Activated CD4-positive, alpha-beta T cell treated with anti-CD3 and anti-CD28 coated beads, Interleukin-2, Interleukin-6, amounts not matched to agents 100 ng/mL and 50 ng/mL, durations not matched to agents 16 hours and 8 hours (primary cell): ENCODE results near the gene DMP1.
A peak's percentile ranks its signal among the peaks of the same experiment; 100 is the strongest.

Source experiments
- DNase-seq: peaks from one replicate; pipeline ENCODE4 v3.0.0-alpha.2; 2020

Gene DMP1, protein sequence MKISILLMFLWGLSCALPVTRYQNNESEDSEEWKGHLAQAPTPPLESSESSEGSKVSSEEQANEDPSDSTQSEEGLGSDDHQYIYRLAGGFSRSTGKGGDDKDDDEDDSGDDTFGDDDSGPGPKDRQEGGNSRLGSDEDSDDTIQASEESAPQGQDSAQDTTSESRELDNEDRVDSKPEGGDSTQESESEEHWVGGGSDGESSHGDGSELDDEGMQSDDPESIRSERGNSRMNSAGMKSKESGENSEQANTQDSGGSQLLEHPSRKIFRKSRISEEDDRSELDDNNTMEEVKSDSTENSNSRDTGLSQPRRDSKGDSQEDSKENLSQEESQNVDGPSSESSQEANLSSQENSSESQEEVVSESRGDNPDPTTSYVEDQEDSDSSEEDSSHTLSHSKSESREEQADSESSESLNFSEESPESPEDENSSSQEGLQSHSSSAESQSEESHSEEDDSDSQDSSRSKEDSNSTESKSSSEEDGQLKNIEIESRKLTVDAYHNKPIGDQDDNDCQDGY

DNA sequence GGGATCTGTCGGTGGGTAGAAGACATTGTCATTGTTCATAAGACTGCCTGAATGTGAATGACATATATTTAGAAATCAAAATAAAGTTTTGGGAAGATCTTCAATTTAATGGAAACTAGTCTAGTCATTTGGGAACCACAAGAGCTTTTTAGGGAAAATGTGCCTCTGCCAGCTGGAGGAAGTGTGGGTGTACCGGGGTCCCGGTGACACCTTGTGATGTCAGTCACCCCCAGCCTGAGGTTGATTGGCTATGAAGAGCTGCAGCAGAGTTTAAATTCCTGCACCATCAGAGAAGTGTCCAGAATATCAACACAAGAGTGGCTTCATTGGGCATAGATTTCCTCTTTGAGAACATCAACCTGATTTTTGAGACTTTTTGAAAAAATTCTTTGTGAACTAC, at the start of gene DMP1:
Gene DMP1 (plus strand): TSS at position 301 of the 400 bp plus-strand sequence. CDS start 6,213 bp downstream, outside the sequence.
- no peak for DNase-seq

DNA sequence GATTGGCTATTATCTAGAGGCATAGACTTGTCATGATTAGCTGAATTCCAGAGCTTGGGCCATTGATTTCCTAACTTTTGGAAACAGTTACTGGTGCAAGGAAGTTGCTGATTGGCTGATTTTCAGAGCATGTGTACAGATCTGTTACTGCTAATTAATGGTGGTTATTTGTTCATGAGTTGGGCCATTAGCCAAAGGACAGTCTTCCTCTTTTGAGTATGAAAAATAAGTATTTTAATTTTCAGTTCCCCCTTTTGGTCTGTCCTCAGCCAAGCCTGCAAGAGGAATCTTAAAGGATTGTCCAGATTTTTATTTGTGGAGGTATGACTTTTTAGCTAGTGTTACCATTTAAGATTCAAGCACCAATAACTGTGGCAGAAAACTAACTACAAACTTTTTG, 48.7 kb upstream of the DMP1 start:
- no peak for DNase-seq

DNA sequence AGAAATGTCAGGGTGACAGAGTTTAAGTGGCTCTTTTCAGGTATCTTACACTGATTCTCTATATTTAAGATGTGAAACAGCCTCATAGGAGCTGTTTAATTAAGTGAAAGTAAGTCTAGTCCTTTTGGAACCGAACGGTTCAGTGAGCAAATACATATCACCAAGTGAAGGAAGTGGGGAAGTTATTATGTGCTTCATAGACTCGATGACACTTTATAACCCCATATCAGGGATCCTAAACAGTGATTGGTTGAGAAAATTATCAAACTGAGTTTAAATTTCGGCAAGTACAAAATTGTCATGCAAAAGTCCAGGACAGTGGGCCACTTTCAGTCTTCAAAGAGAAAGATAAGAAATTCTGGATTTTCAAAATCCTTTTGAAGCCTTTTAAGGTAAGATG, 41.9 kb upstream of the DMP1 start, which contains the start of gene DSPP:
Gene DSPP (plus strand): TSS at position 301 of the 400 bp plus-strand sequence. CDS start 2,380 bp downstream, outside the sequence.
- DNase-seq, result no peak

DNA sequence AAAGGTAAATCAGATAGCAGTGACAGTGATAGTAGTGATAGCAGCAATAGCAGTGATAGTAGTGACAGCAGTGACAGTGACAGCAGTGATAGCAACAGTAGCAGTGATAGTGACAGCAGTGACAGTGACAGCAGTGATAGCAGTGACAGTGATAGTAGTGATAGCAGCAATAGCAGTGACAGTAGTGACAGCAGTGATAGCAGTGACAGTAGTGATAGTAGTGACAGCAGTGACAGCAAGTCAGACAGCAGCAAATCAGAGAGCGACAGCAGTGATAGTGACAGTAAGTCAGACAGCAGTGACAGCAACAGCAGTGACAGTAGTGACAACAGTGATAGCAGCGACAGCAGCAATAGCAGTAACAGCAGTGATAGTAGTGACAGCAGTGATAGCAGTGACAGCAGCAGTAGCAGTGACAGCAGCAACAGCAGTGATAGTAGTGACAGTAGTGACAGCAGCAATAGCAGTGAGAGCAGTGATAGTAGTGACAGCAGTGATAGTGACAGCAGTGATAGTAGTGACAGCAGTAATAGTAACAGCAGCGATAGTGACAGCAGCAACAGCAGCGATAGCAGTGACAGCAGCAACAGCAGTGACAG, 35.7 kb upstream of the DMP1 start:
- no peak for DNase-seq

DNA sequence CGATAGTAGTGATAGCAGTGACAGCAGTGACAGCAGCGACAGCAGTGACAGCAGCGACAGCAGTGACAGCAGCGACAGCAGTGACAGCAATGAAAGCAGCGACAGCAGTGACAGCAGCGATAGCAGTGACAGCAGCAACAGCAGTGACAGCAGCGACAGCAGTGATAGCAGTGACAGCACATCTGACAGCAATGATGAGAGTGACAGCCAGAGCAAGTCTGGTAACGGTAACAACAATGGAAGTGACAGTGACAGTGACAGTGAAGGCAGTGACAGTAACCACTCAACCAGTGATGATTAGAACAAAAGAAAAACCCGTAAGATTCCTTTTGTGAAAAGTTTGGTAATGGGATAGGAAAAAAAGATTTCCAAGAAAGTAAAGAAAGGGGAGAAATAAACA, 33.8 kb upstream of the DMP1 start:
- no peak for DNase-seq

DNA sequence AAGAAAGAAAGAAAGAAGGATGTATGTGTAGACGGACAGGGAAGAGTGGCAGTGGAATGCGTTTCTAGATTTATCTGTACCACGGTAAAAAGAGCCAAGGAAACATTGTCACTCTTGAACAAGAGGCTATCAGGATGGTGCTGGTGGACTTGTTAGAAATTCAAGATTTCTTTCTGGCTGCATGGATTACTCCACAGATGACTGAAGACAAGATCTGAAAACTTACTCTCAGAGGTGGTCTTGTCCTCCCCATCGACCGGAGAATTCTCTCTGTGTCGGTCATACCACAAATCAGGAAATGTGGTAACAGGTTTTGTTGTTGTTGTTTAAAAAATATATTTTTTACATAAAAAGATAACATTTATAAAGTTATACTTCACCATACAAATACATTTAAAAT, 30.0 kb upstream of the DMP1 start:
- no peak for DNase-seq

DNA sequence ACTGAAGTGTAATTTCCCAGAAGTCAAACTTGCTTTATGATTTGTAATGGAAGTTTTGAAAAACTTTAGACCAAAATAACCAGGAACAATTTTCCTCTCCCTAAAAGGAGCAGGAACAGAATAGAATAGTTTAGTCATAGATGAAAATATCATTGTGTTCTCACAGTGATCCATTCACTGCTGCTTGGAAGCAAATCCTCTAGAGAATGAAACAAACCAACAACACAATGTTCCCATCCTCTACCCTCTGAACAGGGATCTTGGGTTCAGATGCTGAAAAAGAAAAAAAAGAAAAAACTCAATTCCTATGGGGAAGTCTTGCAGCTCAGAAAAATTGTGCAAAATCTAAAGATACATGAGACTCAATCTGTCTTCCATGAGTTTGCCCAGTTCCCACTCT, 29.6 kb upstream of the DMP1 start:
- no peak for DNase-seq

DNA sequence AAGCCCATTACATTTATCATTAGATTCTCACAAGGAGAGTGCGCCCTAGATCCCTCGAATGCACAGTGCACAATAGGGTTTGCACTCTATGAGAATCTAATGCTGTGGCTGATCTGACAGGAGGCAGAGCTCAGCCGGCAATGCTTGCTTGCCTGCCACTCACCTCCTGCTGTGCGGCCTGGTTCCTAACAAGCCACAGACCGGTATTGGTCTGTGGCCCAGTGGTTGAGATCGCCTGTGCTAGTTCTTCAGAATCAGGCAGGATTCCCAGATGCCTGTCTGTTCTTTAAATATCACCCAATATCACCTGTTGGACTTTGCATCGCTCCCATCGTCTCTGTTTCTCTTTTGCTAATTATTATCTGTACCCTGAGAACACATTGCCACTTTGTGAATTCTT, 27.8 kb upstream of the DMP1 start:
- no peak for DNase-seq

DNA sequence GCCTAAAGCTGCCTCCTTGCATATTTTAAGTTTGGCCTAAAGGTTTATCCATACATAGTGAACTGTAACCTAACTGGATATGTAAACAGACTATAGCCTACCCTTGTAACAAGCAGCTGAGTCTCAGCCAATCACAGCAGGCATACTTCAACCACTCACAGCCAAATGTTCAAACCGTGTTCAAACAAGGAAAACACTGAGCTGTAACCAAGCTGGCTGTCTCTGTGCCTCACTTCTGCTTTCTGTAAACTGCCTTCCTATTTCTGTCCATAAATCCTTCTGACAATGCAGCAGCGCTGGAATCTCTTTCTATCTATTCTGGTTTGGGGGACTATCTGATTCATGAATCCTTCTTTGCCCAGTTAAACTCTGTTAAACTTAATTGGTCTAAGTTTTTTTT, 25.4 kb upstream of the DMP1 start:
- DNase-seq, result no peak

DNA sequence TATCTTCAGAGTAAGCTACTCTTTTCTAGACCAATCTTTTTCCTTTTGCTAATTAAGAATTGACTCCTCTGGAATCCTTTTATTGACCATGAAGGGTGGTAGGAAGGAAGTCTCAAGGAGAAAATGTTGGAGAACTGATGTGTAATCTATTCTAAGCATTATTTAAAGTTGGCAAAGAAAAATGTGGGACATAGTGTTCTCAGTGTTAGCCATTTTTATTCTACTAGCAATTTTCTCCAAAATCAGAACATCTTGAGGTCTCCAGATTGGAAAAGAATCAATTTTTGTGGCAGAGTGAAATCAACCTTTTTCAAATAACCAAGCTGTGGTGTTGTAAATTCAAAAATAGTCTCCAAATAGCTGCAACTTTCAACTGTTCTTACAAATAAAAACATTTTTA, 18.4 kb upstream of the DMP1 start:
- no peak for DNase-seq

DNA sequence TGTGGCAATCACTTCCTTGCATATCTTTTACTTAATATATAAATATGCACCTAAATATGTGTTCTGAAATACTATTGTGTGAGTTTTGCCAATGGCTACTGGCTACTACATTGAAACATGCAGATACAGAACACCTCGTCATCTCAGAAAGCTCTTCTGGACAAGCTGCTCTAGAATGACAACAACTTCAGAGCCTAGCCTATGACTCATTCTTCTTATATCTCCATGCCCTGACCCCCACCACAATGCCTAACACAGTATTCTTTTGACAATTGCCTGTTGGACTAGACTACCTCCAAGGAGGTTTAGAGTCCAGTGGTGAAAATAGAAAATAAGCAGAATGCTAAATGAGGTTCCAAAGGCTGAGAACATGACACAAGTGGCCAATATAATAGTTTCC, 17.6 kb upstream of the DMP1 start:
- DNase-seq, result no peak

DNA sequence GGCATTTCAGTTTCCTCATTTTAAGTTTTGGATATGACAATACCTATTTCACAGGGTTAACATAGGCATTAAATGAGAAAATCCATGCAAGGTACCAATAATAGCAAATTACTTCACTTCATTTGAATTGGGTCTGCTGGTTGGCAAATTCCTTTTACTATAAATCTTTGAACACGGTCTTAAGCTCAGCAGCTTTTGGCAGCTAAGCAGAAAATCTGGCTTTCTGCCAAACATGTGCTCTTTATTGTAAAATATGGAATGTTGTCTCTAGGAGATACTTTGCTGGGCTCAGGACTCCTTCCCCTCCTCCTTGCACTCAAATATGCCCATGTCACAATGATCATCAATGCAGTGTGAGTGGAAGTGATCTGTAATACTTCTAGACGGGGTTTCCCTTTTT, 16.8 kb upstream of the DMP1 start:
- no peak for DNase-seq

DNA sequence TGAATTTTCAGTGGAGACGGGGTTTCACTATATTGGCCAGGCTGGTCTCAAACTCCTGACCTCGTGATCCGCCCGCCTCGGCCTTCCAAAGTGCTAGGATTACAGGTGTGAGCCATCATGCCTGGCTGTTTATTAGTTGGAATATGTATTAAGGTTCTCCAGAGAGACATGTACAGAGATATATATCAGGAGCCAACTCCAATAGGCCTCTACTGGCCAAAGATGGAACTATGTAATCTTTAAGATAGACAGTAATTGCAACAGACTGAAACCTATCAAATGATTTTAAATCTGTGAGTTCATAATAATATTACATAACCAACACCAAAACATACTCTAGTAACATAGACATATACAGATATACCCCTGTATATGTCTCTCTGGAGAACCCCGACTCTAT, 5.8 kb upstream of the DMP1 start:
- DNase-seq, result no peak

DNA sequence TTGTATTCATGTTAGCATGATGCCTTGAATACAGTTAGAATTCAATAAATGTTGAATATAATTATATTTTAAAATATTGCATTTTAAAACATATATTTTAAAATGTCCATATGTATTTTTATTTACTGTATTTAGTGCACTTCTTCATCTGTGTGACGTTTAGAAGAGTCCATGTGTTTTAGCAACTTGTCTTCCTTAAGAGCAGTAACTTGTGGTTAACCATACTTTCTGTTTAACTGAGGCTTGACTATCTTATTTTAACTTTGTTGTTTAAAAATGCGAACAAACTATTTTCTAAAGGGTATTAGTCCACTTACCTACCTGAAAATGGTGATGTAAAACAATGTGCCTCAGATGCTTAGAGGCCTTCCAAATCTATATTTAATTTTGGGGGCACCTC, 858 bp downstream of the DMP1 start:
- no peak for DNase-seq

DNA sequence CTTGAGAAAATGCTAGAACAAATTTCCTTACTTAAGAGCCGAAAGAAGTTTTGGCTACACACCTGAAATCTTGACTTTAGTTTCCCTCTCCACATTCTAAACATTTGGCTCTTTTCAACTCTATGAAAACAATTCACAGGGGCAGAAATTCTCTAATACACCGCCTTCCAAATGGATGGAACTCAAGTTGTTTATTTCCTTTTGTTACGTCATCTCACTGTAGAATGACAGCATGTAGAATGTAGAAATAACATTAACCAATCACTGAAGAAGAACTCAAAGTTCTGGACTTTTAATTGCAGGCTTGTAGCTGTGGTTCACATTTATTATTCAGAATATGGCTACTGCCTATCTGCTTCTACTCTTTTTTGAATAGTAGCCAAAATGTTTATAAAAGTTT, 1.9 kb downstream of the DMP1 start:
- DNase-seq, result no peak

DNA sequence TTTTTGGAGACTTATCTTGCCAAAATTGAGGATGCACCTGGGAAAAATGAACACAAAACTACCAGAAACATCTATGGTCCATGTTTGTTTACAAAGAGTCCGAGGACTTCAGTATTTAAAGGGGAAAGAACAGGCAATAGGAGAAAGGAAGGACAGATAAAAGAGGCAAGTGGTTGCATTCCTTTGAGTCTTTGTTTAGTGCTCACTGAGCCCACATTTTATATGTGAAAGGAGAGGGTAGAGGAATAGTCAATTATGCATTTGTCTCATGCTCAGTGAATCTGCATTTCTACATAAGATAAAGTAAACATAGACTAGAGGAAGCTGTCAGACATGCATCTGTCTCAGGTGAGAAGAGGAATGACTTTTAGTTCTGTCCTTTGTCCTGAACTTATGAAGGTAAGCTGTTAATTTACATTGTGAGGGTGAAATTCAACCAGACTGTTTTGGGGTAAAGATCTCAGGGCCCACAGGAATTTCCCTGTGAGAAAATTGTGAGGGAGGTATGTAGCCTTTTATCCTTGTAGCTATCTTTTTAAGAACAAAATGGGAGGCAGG, 4.5 kb downstream of the DMP1 start:
- no peak for DNase-seq

DNA sequence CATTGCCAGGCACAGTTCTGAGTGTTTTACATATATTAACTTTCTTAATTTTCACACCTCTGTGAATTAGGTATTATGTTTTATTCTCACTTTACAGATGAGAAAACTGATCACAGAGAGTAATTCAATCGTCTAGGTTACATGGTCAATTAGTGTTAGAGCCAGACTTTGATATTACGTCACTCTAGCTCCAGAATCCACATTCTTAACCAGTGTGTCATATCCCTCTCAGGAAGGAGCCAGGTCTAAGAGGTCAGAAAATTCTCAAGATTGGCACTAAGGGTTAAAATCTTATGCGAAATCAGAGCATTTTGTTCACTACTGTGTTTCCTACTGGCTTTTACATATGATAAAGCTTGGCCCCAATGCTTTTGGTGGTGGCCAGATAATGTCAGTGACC, 7.4 kb downstream of the DMP1 start:
- no peak for DNase-seq

DNA sequence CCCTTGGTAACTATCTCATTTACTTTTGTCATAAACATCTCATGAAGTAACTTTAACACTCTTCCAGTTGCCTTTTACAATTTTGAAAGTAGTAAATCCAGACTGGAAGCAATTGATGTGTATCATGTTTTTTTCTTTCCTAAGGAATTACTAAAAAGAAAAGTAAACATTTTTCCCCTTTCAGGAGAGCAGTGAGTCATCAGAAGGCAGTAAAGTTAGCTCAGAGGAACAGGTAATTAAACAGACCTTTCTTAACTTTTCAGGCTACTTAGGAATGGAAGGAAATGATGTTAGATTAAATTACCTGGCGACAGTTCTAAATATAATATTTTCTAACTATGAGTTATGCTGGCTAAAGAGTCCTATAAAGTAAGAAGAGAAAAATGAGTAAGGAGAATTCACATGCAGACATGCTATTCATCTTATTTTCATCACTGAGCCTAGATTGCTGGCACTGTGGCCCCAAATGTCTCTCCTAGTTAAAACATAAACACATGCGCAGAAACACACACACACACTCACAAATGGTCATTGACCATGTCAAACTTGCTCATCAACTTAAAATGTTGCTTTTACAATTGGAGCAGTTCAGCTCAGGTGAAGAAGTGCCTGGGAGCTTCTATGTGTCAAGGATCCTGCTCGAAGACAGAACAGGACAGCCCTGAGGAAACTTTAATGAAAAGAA, 9.3 kb downstream of the DMP1 start:
- DNase-seq, result no peak

DNA sequence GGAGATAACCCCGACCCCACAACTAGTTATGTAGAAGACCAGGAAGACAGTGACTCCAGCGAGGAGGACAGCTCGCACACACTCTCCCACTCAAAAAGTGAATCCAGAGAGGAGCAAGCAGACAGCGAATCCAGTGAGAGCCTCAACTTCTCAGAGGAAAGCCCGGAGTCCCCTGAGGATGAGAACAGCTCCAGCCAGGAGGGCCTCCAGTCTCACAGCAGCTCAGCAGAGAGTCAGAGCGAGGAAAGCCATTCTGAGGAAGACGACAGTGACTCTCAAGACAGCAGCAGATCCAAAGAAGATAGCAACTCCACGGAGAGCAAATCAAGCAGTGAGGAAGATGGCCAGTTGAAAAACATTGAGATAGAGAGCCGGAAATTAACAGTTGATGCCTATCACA, 12.8 kb downstream of the DMP1 start:
- DNase-seq, result no peak

DNA sequence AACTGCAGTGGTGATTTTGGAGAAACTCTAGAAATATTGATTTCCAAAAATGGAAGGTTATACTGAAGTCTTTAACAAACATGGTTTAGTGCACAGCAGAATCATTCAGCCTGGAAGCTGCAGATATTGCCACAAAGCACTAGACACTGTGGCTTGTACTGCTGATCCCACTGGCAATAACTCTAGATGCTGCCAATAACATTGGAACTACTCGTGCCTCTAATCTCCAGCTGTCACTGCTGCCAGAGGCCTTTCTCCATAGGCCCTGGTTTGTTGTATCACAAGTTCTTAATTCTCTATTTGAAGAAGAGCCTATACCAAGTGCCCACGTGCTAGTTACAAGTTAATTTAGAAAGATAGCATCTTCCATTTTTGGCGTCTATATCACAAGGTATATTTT, 19.3 kb downstream of the DMP1 start:
- DNase-seq, result no peak

DNA sequence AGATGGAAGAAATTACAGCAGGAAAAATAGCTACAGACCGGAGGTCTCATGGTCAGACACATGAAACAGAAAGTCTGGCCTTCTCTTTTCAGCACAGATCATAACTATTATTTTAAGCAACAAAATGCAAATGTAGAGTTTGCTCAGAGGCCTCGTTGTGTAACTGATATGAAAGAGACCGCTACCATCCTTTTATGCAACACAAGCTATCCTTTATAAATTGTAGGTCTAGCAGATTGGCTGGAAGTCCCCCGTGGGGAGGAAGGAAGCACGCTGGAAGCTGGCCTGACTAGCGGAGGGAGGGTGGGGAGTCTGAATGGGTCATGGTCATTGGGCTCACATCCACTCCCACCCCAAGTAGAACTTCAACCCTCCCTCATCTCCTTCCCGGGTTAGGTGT, 27.7 kb downstream of the DMP1 start:
- no peak for DNase-seq

DNA sequence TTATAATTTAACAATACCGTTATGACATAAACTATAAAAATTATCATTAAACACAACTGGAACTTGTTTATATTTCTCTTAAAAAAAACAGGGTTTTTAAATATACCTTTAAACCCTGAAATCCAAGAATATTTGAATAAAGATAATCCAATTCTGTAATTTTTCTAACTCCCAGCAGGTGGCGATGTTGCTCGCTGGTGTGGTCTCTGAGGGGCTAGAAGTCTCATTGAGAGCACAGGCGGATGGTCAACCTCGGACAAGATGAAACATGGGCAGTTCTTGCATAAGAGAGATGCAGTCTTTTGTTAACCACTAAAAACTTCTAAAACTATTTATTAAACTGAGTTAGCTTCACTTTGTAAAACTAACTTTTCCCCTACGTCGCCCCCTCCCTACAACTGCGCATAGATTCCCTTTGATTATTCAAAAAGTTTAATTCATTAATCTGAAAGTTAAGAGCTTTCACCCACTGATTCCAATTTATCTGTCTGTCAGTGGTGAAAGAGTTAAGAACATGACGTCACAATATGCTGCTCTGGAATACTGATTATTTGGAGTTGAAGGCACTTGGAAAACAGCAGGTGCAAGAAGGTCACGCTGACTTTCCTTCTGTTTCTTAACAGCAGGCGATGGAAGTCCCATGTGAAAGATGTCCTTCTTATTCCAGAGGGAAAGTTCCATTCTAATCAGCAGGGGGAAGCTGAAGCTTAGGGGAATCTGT, 29.5 kb downstream of the DMP1 start:
- DNase-seq, result peak; percentile 42

DNA sequence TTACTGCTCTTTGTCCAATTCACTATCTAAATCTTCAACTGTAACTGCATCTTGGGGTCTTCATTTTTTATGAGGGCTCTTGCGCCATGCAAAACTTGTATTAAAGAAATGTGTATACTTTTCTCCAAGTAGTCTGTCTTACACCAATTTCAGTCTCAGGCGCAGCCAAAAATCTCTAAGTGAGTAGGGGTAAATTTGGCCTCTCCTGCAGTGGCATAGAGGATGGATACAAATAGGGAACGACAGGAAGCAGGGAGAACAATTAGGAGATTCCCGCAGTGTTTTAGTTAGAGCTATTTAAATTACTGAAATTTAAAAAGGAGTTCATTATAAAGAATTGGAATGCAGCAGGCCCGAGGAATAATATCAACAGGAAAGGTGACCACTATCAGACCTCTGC, 30.2 kb downstream of the DMP1 start:
- no peak for DNase-seq
